Activated naive CD8-positive, alpha-beta T cell treated with anti-CD3 and anti-CD28 coated beads, Interleukin-2, amount 50 U/mL, for 24 hours (primary cell): Measurements from ENCODE around the gene BMPR1A.
A peak's percentile ranks its signal among the peaks of the same experiment; 100 is the strongest.

Experiments
- ATAC-seq: fragments of 150-1000 bp; cut with Tn5 transposase; one replicate; pipeline ENCODE4 v1.10.0; 2021
- DNase-seq: peaks from one replicate; pipeline ENCODE4 v3.0.0; 2021
- H3K27ac Mint-ChIP-seq: one replicate; pipeline ENCODE4 v1.8.0; 2021; ENCODE audit warnings: mild to moderate bottlenecking, mixed read lengths
- H3K27me3 Mint-ChIP-seq: one replicate; pipeline ENCODE4 v1.8.0; 2021; ENCODE audit warnings: mixed read lengths
- H3K36me3 Mint-ChIP-seq: one replicate; pipeline ENCODE4 v1.8.0; 2021; ENCODE audit warnings: low read depth, mixed read lengths
- H3K4me1 Mint-ChIP-seq: one replicate; pipeline ENCODE4 v1.8.0; 2021; ENCODE audit warnings: mixed read lengths
- H3K4me3 Mint-ChIP-seq: one replicate; pipeline ENCODE4 v1.8.0; 2021; ENCODE audit warnings: mild to moderate bottlenecking, moderate library complexity, mixed read lengths
- H3K9me3 Mint-ChIP-seq: one replicate; pipeline ENCODE4 v1.8.0; 2021; ENCODE audit warnings: mixed read lengths

The BMPR1A gene

GRCh38 chr10:86953747-86954680 lies 197.6 kb downstream of the BMPR1A start:
- H3K4me3 Mint-ChIP-seq, result no peak overlapping the region
- no peaks in the 10 kb centered on the region for H3K36me3 Mint-ChIP-seq
- H3K27me3 Mint-ChIP-seq, result no peaks in the 10 kb centered on the region
- no peak overlapping the region for H3K27ac Mint-ChIP-seq
- no peak for ATAC-seq
- peaks cover 8% of the 10 kb centered on the region for H3K4me1 Mint-ChIP-seq
- no peak for DNase-seq
- peaks cover 16% of the 10 kb centered on the region for H3K9me3 Mint-ChIP-seq

GRCh38 chr10:86954681-86955500 lies 198.5 kb downstream of the BMPR1A start:
- Mint-ChIP-seq H3K4me3 (no peak overlapping the region), H3K4me1 (peaks cover 8% of the 10 kb centered on the region), H3K27me3 (no peaks in the 10 kb centered on the region), H3K27ac (no peak overlapping the region), H3K36me3 (no peaks in the 10 kb centered on the region), H3K9me3 (peaks cover 16% of the 10 kb centered on the region)
- DNase-seq, result no peak
- ATAC-seq, result peak; percentile 2

- no peaks in the 10 kb centered on the region for H3K27me3 Mint-ChIP-seq
- no peak for DNase-seq
- no peaks in the 10 kb centered on the region for H3K36me3 Mint-ChIP-seq
- peaks cover 16% of the 10 kb centered on the region for H3K9me3 Mint-ChIP-seq
- H3K4me1 Mint-ChIP-seq, result peaks cover 3% of the 10 kb centered on the region
- no peak for ATAC-seq
- no peak overlapping the region for H3K27ac Mint-ChIP-seq
- H3K4me3 Mint-ChIP-seq, result no peak overlapping the region
Measured at GRCh38 chr10:86955501-86956194, 199.2 kb downstream of the BMPR1A start.

- Mint-ChIP-seq H3K36me3 (no peaks in the 10 kb centered on the region), H3K27me3 (no peaks in the 10 kb centered on the region), H3K27ac (no peak overlapping the region), H3K9me3 (peaks cover 16% of the 10 kb centered on the region), H3K4me1 (no peaks in the 10 kb centered on the region), H3K4me3 (no peak overlapping the region)
- DNase-seq, result no peak
- no peak for ATAC-seq
Measured at GRCh38 chr10:86956195-86956847, 199.9 kb downstream of the BMPR1A start.

- Mint-ChIP-seq H3K27me3 (no peaks in the 10 kb centered on the region), H3K4me1 (no peaks in the 10 kb centered on the region), H3K27ac (no peak overlapping the region), H3K9me3 (peaks cover 12% of the 10 kb centered on the region), H3K36me3 (no peaks in the 10 kb centered on the region), H3K4me3 (no peak overlapping the region)
- no peak for ATAC-seq
- DNase-seq, result no peak
Measured at GRCh38 chr10:86956848-86957448, 200.5 kb downstream of the BMPR1A start.

- no peaks in the 10 kb centered on the region for H3K36me3 Mint-ChIP-seq
- H3K4me1 Mint-ChIP-seq, result no peaks in the 10 kb centered on the region
- H3K27ac Mint-ChIP-seq, result no peak within 1 kb of the TSS
- H3K4me3 Mint-ChIP-seq, result no peak within 1 kb of the TSS
- DNase-seq, result no peak
- H3K9me3 Mint-ChIP-seq, result peaks cover 6% of the 10 kb centered on the region
- H3K27me3 Mint-ChIP-seq, result no peaks in the 10 kb centered on the region
- ATAC-seq, result no peak
Measured at GRCh38 chr10:86957471-86958115, 201.2 kb downstream of the BMPR1A start, which contains the start of gene MMRN2. Gene MMRN2 (minus strand): TSS chr10:86957615. CDS start chr10:86957541, 74 bp downstream.

GRCh38 chr10:86958116-86958900 lies 201.9 kb downstream of the BMPR1A start, which contains the start of gene SNCG:
Gene SNCG (plus strand): TSS chr10:86958599. CDS start chr10:86958698, 99 bp downstream.
- no peak for DNase-seq
- Mint-ChIP-seq H3K27me3 (no peaks in the 10 kb centered on the region), H3K36me3 (no peaks in the 10 kb centered on the region), H3K4me3 (no peak within 1 kb of the TSS), H3K9me3 (no peaks in the 10 kb centered on the region), H3K27ac (no peak within 1 kb of the TSS), H3K4me1 (no peaks in the 10 kb centered on the region)
- no peak for ATAC-seq

- no peak overlapping the region for H3K27ac Mint-ChIP-seq
- H3K36me3 Mint-ChIP-seq, result no peaks in the 10 kb centered on the region
Measured at GRCh38 chr10:86958901-86959736, 202.7 kb downstream of the BMPR1A start.

GRCh38 chr10:86959737-86960002 lies 203.3 kb downstream of the BMPR1A start:
- Mint-ChIP-seq H3K4me1 (no peaks in the 10 kb centered on the region), H3K9me3 (no peaks in the 10 kb centered on the region), H3K27me3 (no peaks in the 10 kb centered on the region), H3K36me3 (no peaks in the 10 kb centered on the region), H3K27ac (no peak overlapping the region), H3K4me3 (no peak overlapping the region)
- DNase-seq, result no peak
- no peak for ATAC-seq

More at GRCh38 chr10:86958901-86959736, 202.7 kb downstream of the BMPR1A start:
- ATAC-seq (no peak), DNase-seq (no peak)
- Mint-ChIP-seq H3K4me1 (no peaks in the 10 kb centered on the region), H3K9me3 (no peaks in the 10 kb centered on the region), H3K4me3 (no peak overlapping the region), H3K27me3 (no peaks in the 10 kb centered on the region)

- H3K9me3 Mint-ChIP-seq, result no peaks in the 10 kb centered on the region
- peaks cover 3% of the 10 kb centered on the region for H3K4me1 Mint-ChIP-seq
- no peaks in the 10 kb centered on the region for H3K27me3 Mint-ChIP-seq
- DNase-seq, result peak; percentile 44
- H3K36me3 Mint-ChIP-seq, result no peaks in the 10 kb centered on the region
- no peak overlapping the region for H3K27ac Mint-ChIP-seq
- peak; percentile 70 for ATAC-seq
- no peak overlapping the region for H3K4me3 Mint-ChIP-seq
Measured at GRCh38 chr10:86960003-86960862, 203.8 kb downstream of the BMPR1A start.

- Mint-ChIP-seq H3K9me3 (no peaks in the 10 kb centered on the region), H3K36me3 (no peaks in the 10 kb centered on the region), H3K27me3 (no peaks in the 10 kb centered on the region), H3K4me3 (no peak overlapping the region), H3K4me1 (peaks cover 11% of the 10 kb centered on the region), H3K27ac (no peak overlapping the region)
- no peak for ATAC-seq
- no peak for DNase-seq
Measured at GRCh38 chr10:86960863-86961434, 204.5 kb downstream of the BMPR1A start.
